Neural progenitor cell (in vitro differentiated cells): ENCODE results near the gene CCDC136.

Experiments
- EZH2 ChIP-seq: fragments of 200-600 bp; sonication (generic); IDR thresholded peaks from 2 replicates; pipeline ENCODE4 v1.6.1; 2017; ENCODE audit warnings: antibody characterized with exemption, mild to moderate bottlenecking, moderate library complexity
- EZH2phosphoT487 ChIP-seq: fragments of 200-600 bp; sonication (generic); IDR thresholded peaks from 2 replicates; pipeline ENCODE4 v1.6.1; 2017; ENCODE audit warnings: antibody characterized with exemption
- TF ChIP-seq, protein P1 (sequence below): fragments of 200-600 bp; sonication (generic); IDR thresholded peaks from 2 replicates; pipeline ENCODE4 v1.5.1; 2017; ENCODE audit warnings: antibody characterized with exemption, mild to moderate bottlenecking

DNA sequence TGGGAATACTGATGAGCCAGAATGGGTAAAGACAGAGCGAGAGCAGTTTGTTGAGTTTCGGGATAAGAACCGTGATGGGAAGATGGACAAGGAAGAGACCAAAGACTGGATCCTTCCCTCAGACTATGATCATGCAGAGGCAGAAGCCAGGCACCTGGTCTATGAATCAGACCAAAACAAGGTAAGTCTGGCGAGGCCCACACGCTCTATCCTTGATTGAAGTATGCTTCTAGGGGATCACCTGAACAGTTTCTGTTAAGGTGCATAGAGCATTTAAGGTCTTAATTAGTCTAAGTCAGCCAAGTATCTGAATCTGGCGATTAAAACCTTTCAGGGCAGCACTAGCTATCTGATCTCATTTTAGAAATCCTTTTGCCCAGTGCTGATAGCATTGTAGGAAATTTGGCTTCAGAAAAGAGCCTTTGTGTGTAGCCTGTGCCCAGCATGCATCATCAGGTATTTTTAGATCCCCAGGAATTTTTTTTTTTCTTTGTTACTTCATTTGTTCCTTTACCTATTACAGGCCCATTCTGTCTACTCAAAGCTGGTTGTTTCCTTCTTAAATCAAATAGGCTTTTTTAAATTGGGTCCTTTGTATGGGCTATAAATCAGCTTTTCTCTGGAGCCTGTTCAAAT, 24.2 kb upstream of the CCDC136 start:
- TF ChIP-seq EZH2 (no peak), EZH2phosphoT487 (no peak)
- TF ChIP-seq, protein P1, sequence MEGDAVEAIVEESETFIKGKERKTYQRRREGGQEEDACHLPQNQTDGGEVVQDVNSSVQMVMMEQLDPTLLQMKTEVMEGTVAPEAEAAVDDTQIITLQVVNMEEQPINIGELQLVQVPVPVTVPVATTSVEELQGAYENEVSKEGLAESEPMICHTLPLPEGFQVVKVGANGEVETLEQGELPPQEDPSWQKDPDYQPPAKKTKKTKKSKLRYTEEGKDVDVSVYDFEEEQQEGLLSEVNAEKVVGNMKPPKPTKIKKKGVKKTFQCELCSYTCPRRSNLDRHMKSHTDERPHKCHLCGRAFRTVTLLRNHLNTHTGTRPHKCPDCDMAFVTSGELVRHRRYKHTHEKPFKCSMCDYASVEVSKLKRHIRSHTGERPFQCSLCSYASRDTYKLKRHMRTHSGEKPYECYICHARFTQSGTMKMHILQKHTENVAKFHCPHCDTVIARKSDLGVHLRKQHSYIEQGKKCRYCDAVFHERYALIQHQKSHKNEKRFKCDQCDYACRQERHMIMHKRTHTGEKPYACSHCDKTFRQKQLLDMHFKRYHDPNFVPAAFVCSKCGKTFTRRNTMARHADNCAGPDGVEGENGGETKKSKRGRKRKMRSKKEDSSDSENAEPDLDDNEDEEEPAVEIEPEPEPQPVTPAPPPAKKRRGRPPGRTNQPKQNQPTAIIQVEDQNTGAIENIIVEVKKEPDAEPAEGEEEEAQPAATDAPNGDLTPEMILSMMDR: no peak
